GM03348 (cell line): Measurements from ENCODE around the gene FTCDNL1.

ENCODE experiments used
- DNase-seq: peaks from one replicate; pipeline ENCODE4 v3.0.0; 2012; ENCODE audit warnings: low spot score

Gene FTCDNL1

DNA sequence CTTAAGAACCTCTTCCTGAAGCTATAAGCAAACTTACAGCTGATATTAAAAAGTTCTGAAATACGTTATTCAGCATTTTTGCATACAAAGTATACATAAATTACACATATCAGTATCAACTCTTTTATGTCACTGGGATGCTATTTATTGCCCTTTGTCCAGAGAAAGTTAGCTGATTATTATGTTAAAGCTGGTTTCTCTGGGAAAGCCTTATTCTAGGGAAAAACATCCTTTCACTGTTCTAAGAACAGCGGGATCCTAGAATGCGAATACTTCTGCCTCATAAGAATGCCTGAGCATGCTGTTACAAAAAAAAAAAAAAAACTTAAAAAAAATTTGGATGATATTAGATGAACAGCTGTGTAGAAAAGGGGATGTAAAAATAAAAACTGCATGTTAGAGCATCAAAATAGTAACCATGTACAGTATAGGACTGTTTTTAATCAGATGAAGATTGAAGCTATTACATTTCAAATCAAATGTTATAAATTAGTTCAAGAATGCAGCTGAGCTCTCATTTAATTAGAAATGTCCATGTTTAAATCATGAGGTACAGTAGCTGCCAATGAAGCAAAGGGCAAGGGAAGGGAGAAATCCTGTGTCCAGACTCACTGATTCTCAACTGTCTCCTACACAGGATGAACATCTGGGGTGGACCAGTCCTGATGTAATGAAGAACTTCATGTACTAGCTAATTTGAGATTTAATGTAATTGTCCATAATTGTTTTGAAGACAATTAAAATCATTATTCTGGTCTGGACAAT lies 8.2 kb downstream of the FTCDNL1 start:
- DNase-seq, result no peak

DNA sequence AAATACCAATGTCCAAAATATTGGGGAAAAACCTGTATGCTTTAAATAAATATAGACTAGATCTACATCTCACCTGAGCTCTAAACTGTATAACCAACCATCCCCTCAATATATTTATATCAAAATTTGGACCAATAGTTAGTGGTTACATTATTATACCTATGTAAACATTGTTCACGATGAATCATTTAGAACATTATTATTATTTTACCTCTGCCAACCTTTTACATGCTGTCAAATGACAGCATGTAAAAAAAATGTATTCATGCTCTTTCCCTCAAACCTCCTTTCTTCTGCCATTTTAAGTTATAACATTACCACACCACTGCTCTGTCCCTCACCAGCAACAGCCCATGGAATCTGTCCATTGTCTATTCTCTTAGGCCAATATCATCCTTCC lies 9.6 kb downstream of the FTCDNL1 start:
- no peak for DNase-seq

DNA sequence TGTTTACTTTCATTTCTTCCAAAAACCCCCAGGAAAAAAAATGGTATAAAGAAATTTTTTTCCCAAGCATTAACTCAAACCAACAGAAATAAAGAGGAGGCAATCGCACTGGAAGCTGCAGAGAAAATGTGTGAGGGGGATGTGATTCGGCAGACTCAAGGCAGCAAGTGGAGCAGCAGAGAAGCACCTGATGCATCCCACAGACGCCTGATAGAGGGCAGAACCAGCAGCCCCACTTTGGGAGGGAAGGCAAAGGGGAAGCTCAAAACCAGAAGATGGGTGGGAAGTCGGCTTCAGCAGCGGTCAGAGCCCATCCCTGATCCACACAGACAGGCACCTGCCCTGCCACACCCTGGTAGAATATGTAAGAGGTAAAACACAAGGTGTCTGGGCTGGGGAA lies 12.6 kb downstream of the FTCDNL1 start:
- no peak for DNase-seq

DNA sequence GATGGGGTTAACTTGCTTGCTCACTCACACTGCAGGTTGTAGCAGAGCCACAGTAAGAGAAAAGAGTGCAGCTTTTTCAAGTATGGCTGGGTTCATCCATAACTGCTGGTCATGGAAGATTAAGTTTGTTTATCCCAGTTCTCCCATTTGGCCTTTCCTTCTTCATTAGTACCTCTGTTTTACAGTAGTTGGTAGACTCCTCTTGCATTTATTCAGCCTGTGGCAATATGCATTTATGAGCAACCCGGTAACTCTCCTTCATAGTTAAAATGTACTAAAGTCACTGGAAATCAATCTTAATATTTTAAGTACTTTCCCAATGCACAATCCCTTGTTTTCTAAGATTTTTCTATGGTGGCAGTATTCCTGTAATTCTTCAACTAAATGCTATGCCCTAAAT lies 14.0 kb downstream of the FTCDNL1 start:
- DNase-seq, result no peak

DNA sequence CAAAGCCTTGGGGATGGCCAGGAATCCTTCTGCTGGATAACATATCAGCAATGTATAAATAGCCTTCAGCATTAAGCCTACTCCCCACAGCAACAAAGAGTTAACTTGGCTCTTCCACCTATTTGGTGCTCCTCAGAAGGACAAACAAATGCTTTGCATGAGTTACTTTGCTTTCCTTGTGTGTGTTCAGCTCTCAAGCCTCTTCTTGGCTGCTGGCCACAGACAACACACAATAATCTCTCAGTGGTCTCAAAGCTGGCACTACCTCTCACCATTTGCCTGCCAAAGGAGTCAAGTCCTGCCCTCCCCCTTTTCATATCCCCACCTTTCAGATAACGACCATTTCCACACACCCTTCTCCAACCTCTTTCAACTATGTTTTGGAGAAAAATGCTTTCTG lies 17.5 kb downstream of the FTCDNL1 start:
- no peak for DNase-seq

DNA sequence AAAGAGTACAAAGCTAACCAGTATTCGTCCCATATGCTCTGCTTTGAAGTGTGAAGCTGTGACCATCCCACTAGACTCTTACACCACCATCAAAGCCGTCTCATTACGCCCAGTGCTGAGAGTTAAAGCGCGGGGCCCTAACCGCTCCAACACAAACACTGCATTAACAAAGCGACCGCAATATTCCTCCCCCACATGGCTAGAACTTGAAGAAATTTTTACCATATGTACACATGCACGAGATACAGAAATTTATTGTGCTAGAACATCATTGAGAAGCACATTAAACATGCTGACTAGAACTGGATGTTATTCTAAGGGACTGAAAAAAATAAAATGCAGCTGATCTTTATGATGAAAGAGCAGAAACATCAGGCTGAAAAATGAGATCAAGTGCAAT lies 20.5 kb downstream of the FTCDNL1 start:
- no peak for DNase-seq

DNA sequence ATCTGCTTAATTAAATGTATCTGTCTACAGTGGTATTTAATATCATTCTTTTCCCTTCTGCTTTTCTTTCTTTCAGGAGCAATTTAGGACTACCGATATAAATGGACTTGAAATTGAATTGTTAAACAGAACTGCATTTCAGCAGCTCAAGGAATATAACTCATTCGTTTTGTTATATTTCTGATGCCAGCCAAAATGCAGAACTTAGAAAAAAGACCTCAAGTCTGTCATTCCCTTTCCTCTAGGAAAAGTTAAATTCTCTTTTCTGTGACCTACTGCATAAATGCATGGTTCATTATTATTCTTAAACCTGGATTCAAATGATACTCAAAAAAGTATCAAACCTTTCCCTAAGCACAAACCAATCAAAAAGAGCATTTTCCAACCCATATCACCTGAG lies 21.4 kb downstream of the FTCDNL1 start:
- no peak for DNase-seq

DNA sequence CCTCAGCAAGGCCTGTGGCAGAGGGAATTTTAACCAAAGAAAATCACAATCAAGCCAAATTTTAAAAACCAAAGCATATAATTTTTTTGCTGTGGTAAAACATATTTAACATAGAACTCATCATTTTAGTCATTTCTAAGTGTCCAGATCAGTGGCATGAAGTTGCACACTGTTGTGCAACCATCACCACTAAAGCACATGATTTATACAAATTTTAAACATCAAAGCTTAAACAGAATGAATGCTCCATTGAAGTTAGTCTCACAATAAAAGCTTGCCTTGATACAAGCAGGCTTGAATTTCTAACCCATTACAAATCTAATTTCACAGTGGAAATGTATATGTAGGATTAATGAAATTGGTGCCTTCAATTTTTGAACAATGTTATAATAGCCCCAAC lies 31.2 kb downstream of the FTCDNL1 start:
- DNase-seq, result peak; percentile 19

DNA sequence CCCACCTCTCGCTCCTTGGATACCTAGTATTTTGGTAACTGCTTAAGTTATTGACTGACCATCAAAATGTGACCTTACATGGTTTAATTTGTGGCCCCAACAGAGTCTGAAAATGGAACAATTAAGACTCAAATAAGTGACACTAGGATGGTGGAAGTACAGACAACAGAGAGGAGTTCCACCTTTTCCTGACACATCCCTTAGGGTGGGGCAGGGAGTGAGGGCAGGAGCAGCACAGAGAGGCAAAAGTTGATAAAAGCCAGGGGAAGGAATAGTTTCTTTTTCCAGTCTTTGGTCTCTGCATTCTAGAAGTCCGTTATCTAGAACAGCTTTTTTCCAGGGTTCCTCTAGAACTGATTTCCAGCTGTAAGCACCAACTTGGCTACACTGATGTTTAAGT lies 32.2 kb downstream of the FTCDNL1 start:
- DNase-seq, result no peak

DNA sequence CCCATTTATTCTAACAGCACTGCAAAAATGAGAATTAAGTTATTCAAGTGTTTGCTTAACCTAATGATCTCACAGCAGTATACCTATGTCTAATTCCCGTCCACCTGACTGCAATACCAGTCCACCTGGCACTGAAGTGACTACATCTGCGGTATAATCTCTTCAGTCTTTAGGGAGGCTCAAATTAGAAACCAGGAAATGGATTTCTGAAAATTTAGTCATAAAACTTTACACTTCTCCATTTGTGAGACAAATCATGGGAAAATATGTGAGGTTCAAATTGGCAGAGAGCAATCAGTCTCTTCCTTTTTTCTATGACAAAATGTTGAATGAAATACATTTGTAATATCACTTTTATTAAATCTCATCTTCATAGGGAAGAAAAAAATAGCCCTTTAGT lies 33.0 kb downstream of the FTCDNL1 start:
- DNase-seq, result no peak

DNA sequence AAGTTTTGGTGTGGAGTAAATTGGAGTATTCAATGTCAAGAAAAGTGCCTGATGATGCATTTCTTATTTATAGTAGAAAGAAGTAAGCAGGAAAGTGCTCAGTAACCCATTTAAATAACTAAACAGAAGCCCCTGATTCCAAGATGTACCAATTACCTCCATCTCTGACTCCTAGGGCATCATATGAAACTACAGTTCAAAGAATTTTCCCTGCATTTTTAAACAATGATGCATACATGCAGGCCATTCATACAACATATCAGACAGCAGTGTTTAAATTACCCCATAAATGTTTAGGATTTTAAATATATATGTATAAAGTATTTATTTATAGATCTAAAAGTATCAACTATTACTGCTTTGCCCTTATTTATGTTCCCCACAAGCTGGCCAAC lies 36.2 kb downstream of the FTCDNL1 start:
- DNase-seq, result no peak

DNA sequence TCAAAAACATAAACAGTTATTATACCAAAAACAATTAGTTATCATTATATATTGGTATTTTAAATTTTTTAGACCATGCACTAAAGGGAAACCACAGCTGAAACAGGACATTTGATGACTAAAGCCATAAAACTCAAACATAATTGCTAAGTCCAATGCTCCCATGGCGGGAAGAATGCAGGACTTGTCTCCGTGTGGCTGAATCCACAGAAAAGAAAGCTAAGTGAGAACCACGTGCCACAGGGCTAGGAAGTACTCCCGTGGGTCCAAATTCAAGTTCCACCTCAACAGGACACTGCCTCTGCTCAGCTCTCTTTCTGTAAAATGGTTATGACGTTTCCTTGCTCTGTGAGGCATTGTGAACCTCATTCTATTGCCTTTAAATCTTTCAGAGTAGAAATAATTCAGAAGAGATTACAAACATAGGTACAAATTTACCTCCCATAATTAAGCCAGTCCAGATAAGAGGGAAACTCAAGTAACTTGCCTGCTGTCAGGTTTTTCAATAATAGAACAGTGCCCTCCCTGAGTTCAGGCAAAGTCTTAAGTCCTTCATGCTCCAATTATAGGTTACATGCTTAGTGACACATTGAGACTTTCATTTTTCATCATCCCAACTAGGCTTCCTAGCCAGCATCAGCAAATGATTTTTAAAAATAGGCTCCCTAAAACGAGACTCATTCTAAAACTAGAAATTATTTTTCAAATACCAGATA lies 36.7 kb downstream of the FTCDNL1 start:
- DNase-seq, result no peak

DNA sequence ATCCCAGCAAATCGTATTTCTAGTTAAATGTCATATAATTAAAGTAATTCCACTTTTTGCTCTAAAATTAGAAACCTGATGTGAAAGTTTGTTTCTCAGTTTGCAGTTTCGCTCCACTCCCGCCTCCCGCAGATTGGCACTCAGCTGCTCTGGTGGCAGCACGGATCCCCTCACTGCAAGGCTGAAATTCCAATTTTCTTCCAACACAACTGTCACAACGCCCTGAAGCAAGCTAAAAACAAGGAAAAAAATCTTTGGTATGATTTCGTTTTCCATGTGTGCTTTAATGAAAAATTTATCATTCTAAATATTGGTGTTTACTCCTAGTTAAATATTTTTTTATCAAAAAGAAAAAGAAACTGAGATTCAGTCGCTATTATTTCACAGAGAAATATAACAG lies 38.5 kb downstream of the FTCDNL1 start:
- no peak for DNase-seq

DNA sequence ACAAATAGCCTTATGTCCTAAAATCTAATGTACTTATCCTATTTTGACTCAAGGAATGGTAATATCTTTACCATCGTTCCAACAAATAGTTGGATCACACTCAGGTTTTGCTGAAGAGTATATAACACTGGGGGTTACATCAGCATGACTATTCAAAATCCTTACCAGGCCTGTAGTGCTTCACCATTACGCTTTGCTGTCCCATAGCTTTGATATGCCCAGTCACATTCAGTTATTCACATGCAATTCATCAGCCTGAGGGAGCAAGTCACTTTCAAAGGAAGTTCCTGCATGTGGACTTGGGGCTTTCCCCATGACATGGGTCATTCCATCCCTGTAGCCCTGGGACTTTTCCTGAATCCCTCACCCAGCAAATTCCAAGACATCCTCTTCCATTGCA lies 39.6 kb downstream of the FTCDNL1 start:
- no peak for DNase-seq

DNA sequence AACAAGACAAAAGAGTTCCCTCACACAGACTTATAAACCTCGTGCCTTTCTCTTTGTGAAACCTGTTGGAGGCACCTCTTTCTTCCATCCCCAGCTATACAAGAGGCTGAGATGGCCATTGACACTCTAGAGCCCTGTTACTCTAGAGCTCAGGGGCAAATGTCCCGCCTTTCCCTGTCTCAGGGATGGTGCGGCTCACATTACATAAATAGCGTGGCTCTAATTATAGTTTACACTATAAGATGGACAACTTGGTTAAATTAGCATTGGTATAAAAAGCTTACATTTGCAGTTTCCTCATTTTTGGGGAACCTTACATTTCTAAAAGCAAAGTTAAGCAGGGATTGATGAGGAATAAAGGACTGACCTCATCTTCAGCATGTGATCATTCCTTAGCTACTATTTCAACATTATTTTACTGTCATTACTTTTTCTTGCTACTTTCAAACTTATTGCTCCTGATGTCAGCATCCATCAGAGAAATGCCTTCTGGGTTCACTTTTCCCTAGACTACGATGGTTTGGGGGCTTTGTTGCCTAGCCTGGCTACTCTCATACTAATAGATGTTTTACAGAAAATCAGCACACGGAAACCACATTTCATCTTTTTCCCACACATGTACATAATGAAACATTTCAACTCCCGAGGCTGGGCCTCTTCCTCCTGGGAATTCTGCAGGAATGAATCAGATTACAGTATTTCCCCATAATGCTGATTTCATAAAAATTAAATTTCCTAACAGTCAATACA lies 40.4 kb downstream of the FTCDNL1 start:
- DNase-seq, result peak; percentile 57

DNA sequence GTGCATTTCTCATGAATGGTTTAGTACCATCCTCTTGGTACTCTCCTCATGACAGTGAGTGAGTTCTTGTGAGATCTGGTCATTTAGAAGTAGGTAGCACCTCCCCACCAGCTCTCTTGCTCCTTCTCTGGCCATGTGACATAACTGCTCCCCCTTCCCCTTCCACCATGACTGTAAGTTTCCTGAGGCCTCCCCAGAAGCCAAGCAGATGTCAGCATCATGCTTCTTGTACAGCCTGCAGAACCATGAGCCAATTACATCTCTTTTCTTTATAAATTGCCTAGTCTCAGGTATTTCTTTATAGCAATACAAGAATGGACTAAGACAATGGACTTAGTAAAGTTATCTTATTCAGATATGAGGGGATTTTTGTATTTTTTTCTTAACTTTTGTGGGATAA lies 43.0 kb downstream of the FTCDNL1 start:
- no peak for DNase-seq

DNA sequence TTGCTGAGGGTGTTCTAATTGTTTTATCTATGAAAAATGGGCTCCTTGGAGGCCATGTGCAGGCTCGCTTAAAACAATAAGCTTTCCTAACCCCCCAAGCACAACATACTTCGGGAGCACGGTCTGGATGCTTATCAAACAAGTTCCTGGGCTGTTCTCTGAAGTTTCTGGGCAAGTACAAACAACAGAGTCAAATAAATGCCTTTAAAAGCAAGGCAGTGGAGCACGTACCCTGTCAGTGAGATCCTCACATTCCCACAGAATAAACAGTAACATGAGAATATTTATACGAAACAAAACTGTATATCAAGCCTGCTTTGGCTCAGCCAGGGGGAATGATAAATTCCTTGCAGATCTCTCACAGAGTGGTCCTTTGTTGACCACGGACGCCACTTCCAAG lies 44.8 kb downstream of the FTCDNL1 start:
- DNase-seq, result no peak

DNA sequence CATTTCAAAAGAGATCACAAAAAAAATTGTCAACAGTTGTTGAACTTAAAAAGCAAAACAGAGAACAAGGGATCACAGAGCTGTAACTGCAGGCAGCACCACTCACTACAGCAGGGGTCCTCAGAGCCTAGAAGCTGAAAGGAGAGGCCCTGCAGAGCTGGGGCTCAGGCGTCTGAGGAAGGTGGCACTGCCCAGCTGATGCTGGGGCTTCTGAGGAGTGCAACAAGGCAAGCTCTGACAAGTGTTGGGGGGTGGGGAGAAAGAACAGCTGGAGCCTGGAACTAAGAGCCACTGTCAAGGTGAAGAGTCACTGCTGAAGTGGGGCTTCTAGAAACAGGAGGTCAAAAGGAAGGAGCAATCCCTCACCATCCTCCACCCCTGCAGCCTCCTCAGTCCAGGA lies 46.2 kb downstream of the FTCDNL1 start:
- no peak for DNase-seq

DNA sequence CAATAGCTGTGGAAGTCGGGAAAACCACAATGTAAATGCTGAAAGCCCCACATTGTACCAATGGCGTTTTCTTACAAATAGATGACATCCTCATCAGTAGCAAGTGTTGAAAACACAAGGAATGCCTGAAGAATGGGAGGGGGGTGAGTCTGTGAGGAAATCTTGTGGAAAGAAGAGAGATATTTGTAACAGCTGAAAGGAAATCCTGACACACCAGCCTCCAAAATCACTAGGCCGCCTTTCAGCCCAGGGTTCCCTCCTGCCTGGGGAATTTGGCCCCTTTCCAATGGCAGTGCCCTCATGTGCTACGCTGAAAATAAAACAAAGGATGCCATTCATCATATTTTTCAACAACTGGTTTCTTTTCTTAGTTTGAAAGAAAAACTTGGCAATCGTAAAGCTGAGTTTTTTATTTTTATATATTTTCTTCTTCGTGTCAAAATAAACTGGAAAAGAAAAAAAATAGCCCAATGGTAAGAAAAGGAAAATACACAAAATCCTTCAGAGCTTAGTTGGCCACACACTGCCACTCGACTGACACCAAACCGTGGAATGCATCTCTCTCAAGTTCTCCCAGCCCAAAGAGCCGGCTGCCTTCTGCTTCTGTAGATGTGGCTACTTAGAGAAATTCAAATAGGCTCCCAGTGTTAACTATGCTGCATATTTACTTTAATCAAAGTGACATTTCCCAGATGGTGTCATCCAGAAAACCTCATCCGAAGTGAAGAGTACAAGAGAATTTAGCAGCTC lies 52.0 kb downstream of the FTCDNL1 start:
- DNase-seq, result peak; percentile 12

DNA sequence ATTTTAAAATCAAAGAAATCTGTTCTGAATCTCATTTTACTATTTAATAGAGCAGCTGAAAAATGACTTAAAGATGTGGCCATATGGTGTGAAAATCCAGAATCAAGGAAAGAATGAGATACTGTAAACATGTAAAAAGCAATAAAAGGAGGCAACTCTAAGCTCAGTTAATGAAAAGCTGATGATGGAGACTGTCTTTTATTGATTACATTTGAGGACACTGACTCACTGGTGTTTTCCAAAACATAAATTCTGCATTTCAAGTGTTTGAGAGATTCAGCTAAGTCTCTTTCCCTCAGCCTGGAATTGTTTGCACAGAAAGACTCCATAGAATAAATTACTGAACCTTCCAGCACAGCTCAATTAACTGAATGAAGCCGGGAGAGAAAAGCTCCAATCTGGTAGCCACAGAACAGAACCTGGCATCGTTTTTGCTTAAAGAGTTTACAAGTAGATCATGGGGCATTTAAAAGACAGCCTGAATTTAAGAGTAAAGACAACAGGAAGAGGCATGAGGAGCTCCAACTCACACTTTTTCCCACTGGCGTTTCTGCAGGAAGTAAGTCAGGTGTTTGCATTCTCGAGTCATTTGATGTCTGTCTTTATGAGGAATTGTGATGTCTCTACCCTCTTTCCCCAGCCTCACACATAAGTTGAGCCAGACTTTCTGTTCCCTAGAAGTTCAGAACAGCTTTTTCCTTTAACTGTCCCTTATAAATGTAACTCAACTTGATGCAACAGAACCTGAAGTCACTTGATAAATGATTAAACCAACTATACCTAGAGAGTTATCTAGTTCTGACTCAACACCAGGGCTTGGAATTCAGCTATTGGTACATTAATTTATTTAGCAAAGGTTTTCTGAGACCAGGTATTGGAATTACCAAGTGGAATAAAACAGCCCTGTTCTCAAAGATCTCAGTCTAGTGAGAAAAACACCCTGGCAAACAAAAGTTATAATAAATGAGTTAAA lies 53.3 kb downstream of the FTCDNL1 start:
- DNase-seq, result no peak

DNA sequence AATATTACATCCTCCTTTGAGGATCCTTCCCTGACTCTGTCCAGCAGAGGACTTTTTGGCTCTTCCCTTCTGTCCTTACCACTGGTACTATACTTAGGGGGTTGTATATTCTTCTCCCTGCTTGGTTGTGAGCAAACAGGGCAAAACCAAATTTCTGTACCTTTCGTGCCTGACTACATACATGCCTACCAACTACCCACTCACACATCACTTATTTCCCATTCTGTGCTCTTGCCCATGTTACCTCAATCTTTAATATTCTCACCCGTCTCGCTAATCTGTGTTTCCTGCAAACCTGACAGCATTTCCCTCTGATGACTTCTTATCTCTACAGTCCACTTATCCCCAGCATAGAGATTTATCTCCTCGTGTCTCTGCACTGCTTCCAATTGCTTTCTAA lies 58.6 kb downstream of the FTCDNL1 start:
- DNase-seq, result no peak
